ENCODE data around the gene EFS. TPM values are rescaled to one million over a fixed set of nuclear protein-coding genes. Genes with fewer than 3 reads are reported as not detected.

The EFS gene
- total and polyA plus RNA-seq, 2 donors (not counting 1 experiment from before 2014, with no cell fraction given): not detected

DNA sequence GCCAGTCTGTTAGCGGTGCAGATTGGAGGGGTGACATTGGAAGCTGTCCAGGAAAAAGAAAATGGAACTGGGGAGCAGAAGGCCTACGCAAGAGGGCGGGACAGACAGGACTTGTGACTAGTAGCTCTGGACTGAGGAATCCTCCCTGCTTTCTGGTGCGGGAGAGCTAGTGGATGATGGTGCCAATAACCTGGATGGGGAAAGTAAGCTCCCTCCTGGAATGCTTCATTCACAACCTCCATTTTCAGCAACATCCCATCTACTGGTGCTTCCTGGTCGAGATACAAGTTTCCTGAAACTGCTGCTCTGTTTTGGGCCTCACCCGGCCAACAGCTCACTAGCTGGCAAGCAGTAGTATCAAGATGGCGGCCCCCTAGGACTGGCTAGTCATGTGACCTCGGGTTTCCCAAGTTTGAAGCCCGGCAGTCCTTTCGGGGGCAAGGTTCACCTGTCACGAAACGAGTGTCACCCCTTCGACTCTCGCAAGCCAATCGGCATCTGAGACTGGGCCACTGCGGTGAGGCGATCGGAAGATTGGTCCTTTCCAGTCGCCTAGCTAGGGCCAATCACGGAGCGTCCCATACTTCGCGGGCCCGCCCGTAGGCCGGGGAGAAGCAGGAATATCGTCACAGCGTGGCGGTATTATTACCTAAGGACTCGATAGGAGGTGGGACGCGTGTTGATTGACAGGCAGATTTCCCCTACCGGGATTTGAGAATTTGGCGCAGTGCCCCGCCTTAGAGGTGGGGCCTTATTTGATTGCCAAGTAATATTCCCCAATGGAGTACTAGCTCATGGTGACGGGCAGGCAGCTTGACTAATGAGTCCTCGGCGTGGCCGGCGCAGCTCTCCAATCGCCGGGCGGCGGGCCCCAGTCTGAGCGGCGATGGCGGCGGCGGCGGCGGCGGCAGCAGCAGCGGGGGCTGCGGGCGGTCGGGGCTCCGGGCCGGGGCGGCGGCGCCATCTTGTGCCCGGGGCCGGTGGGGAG is 44.1 kb downstream of the EFS start, which contains the start of gene PABPN1:
TSS of gene PABPN1 (plus strand) at position 874 of the 988 bp plus-strand sequence. CDS start at position 887, 13 bp downstream.
- Histone ChIP-seq H3K36me3 (replicated peaks in 1 of 2; ENCODE audit: control extremely low read depth in 1 of 2, control insufficient read depth in 1 of 2, extremely low read depth in 1 of 2, insufficient read depth in 2 of 2, low read length in 1 of 2) (peaks cover 7 to 31% of the 10 kb centered on the region in 2 experiments), H2AFZ (ENCODE audit: insufficient read depth, low read depth, low read length, poor library complexity, severe bottlenecking) (peak within 1 kb of the TSS; percentile 87), H3K27ac (ENCODE audit: low read length in 2 of 2) (peak within 1 kb of the TSS; percentile 91 to 99), H3K4me1 (ENCODE audit: control insufficient read depth in 2 of 2, insufficient read depth in 2 of 2, low read length in 2 of 2) (peaks cover 21 to 24% of the 10 kb centered on the region in 2 donors), H3K9me3 (ENCODE audit: control extremely low read depth in 1 of 3, control insufficient read depth in 2 of 3, insufficient read depth in 1 of 3, low read length in 2 of 3) (no peaks in the 10 kb centered on the region), H3K9ac (ENCODE audit: low read length) (peak within 1 kb of the TSS; percentile 81), H3K4me2 (replicated peaks; ENCODE audit: low read depth, low read length, poor library complexity, severe bottlenecking) (peak within 1 kb of the TSS; percentile 92), H3K79me2 (ENCODE audit: control insufficient read depth, insufficient read depth, low read length) (peaks cover 15% of the 10 kb centered on the region), H3K27me3 (replicated peaks in 1 of 4; ENCODE audit: control extremely low read depth in 1 of 4, control insufficient read depth in 3 of 4, insufficient read depth in 4 of 4, low read length in 3 of 4) (no peaks in the 10 kb centered on the region), H4K20me1 (ENCODE audit: control insufficient read depth, insufficient read depth, low read length, poor library complexity, severe bottlenecking) (peaks cover 13% of the 10 kb centered on the region), H3K4me3 (ENCODE audit: control extremely low read depth in 1 of 5, extremely low read depth in 1 of 5, insufficient read depth in 1 of 5, low read depth in 2 of 5, low read length in 4 of 5) (peak within 1 kb of the TSS; percentile 61 to 89 (median 79))
- 3% methylated on average over 62 of the region's 63 CpGs for WGBS (ENCODE audit: insufficient coverage)
- H3K4me1 Mint-ChIP-seq: peaks cover 33% of the 10 kb centered on the region
- intact Hi-C loops (cut with micrococcal nuclease): loop anchor here (1.0 to 2.0 kb wide), 9 partner anchors 15 to 1122 kb away; partner anchors contain the start of genes ACIN1, BCL2L2, C14orf119 and HOMEZ
- ChIA-PET CTCF (interaction anchor here (0.5 to 6.7 kb wide), 18 partner anchors 10 to 1833 kb away, joined by 3 to 56 read pairs (median 6); partner anchors contain the start of genes ACIN1, BCL2L2, C14orf119 and CDH24), POLR2A (interaction anchor here (0.5 to 4.4 kb wide), 17 partner anchors 9 to 437 kb away, joined by 3 to 84 read pairs (median 4); partner anchors contain the start of genes ACIN1, AP1G2, BCL2L2 and C14orf119)
- DNase-seq (peak; percentile 100), ATAC-seq (ENCODE audit: low read depth) (peak; percentile 84)
- H3K4me3 Mint-ChIP-seq: peak within 1 kb of the TSS; percentile 93
- H3K27me3 Mint-ChIP-seq: no peaks in the 10 kb centered on the region
- H3K9me3 Mint-ChIP-seq (ENCODE audit: insufficient read depth): no peaks in the 10 kb centered on the region
- TF ChIP-seq, protein P1, sequence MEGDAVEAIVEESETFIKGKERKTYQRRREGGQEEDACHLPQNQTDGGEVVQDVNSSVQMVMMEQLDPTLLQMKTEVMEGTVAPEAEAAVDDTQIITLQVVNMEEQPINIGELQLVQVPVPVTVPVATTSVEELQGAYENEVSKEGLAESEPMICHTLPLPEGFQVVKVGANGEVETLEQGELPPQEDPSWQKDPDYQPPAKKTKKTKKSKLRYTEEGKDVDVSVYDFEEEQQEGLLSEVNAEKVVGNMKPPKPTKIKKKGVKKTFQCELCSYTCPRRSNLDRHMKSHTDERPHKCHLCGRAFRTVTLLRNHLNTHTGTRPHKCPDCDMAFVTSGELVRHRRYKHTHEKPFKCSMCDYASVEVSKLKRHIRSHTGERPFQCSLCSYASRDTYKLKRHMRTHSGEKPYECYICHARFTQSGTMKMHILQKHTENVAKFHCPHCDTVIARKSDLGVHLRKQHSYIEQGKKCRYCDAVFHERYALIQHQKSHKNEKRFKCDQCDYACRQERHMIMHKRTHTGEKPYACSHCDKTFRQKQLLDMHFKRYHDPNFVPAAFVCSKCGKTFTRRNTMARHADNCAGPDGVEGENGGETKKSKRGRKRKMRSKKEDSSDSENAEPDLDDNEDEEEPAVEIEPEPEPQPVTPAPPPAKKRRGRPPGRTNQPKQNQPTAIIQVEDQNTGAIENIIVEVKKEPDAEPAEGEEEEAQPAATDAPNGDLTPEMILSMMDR (IDR thresholded peaks at IDR 0.05): no peak
- TF ChIP-seq EZH2 (IDR thresholded peaks at IDR 0.05; ENCODE audit: borderline replicate concordance, insufficient read depth, low read depth, low read length, poor library complexity, severe bottlenecking): no peak
- peak within 1 kb of the TSS; percentile 99 for H3K27ac Mint-ChIP-seq

All from B cell (primary cell).